Sigmoid colon (tissue), 7 donors: ENCODE data around the gene RPL18. TPM values are rescaled to one million over a fixed set of nuclear protein-coding genes. Genes with fewer than 3 reads are reported as not detected.

Experiments used
- DNase-seq: peaks from one replicate; pipeline ENCODE4 v3.0.0-alpha.2; 2019
- H3K27ac ChIP-seq, 4 donors: fragments of 200-600 bp; sonication (generic); one replicate each; pipeline ENCODE4 v1.5.1; 2016 to 2019; ENCODE audit warnings: mild to moderate bottlenecking in 1 of 4
- H3K27me3 ChIP-seq, 3 donors: fragments of 200-600 bp; sonication (generic); one replicate each; pipeline ENCODE4 v1.5.1; 2019; ENCODE audit warnings: mild to moderate bottlenecking in 1 of 3
- H3K36me3 ChIP-seq, 4 donors: fragments of 200-600 bp; sonication (generic); one replicate each; pipeline ENCODE4 v1.5.1; 2016 to 2019
- H3K4me1 ChIP-seq, 4 donors: fragments of 200-600 bp; sonication (generic); one replicate each; pipeline ENCODE4 v1.5.1; 2017 to 2019
- H3K4me3 ChIP-seq, 4 donors: fragments of 200-600 bp; sonication (generic); one replicate each; pipeline ENCODE4 v1.5.1; 2017 to 2019; ENCODE audit warnings: mild to moderate bottlenecking in 2 of 4, moderate library complexity in 1 of 4
- H3K9me3 ChIP-seq, 4 donors: fragments of 200-600 bp in 3 of 4; sonication (generic) in 3 of 4; one replicate each; pipeline versions ENCODE4 v1.5.1 to v1.6.1; 2013 to 2019
- EP300 ChIP-seq, 4 donors: sonication (generic); formaldehyde crosslinking; IDR thresholded peaks; one replicate each; pipeline ENCODE4 v1.6.1; 2017; ENCODE audit warnings: antibody characterized with exemption in 4 of 4
- POLR2A ChIP-seq, 2 donors: fragments of 450-650 bp; IDR thresholded peaks; one replicate each; pipeline ENCODE4 v1.6.1; 2016; ENCODE audit warnings: antibody characterized with exemption in 2 of 2, mild to moderate bottlenecking in 2 of 2, moderate library complexity in 2 of 2
- POLR2AphosphoS5 ChIP-seq, 4 donors: sonication (generic); formaldehyde crosslinking; IDR thresholded peaks; one replicate each; pipeline ENCODE4 v1.6.1; 2017; ENCODE audit warnings: antibody characterized with exemption in 4 of 4
- WGBS, 2 donors: extraction: QIAGEN DNeasy Blood & Tissue Kit; methylation state at CpG; one replicate each; pipeline ENCODE4 v1.1.7; 2013; 5-methylcytosine and 5-hydroxymethylcytosine counted together
- intact Hi-C: fragments of 100-400 bp; cut with DNase I; formaldehyde crosslinking; loops from one replicate; pipeline ENCODE4 v1.15.1; 2023
- polyA plus RNA-seq, 3 donors: library from polyadenylated mRNA; stranded (reverse); fragments of 200-250 nt; gene quantifications; one replicate each; pipeline ENCODE4 v1.2.3, GENCODE V29; 2013
- total RNA-seq, 4 donors: library from RNA; depleted of rRNA; stranded (reverse); fragments of >200 nt; gene quantifications; one replicate each; pipeline ENCODE4 v1.1.0, GENCODE V29; 2016
- TF ChIP-seq, protein P1 (sequence below), 4 experiments: fragments of 450-650 bp in 3 of 4; fragments of 200-600 bp in 1 of 4; IDR thresholded peaks; one replicate each; pipeline ENCODE4 v1.5.1; 2016 to 2019; ENCODE audit warnings: antibody characterized with exemption in 4 of 4, mild to moderate bottlenecking in 3 of 4, moderate library complexity in 2 of 4
- donor health status: healthy with polysubstance abuse.
- donor health status: Bipolar disorder and iron deficiency.
- donor health status: healthy.

RPL18 gene
- total and polyA plus RNA-seq, 7 donors = 2,118 to 3,791 (median 2,808) TPM

DNA sequence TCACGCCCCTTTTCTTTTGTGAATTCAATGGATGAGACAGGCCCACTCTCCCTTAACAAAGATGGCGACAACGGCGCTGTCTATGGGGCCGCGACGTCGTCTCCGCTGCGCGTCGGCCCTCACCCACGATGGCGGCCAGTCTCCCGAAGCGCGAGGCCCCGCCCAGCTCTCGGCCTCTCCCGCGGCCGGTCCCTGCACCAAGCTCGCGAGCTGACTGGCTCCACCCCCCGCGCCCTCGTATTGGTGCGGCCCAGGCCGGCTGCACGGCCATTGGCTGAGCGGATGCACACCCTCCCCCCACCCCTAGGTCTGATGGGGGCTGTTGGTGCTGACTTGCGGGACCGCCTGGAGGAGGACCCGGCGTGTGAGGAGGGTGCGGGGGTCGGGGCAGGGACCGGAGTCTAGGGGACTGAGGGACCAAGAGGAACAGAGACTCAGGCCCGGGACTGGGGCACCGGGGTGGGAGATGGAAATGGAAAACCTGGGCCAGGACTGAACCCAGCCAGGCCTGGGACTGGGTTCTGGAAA is 5.2 kb upstream of the RPL18 start:
- TF ChIP-seq, protein P1, sequence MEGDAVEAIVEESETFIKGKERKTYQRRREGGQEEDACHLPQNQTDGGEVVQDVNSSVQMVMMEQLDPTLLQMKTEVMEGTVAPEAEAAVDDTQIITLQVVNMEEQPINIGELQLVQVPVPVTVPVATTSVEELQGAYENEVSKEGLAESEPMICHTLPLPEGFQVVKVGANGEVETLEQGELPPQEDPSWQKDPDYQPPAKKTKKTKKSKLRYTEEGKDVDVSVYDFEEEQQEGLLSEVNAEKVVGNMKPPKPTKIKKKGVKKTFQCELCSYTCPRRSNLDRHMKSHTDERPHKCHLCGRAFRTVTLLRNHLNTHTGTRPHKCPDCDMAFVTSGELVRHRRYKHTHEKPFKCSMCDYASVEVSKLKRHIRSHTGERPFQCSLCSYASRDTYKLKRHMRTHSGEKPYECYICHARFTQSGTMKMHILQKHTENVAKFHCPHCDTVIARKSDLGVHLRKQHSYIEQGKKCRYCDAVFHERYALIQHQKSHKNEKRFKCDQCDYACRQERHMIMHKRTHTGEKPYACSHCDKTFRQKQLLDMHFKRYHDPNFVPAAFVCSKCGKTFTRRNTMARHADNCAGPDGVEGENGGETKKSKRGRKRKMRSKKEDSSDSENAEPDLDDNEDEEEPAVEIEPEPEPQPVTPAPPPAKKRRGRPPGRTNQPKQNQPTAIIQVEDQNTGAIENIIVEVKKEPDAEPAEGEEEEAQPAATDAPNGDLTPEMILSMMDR (IDR thresholded peaks at IDR 0.05) = no peak
- TF ChIP-seq POLR2AphosphoS5 (IDR thresholded peaks at IDR 0.05) (peak in 3 of 4 donors; percentile 48 to 71 (median 63)), EP300 (IDR thresholded peaks at IDR 0.05) (no peak), POLR2A (IDR thresholded peaks at IDR 0.05) (peak in 1 of 2 donors; percentile 40)
- WGBS, 2 donors = 0 to 1% methylated on average over 40 of the region's 40 CpGs
- no peaks in the 10 kb centered on the region for H3K27me3 ChIP-seq
- H3K27ac ChIP-seq = peak overlapping the region; percentile 82 to 87 (median 84)
- peaks cover 0 to 45% (median 29%) of the 10 kb centered on the region in 4 donors for H3K4me1 ChIP-seq
- no peaks in the 10 kb centered on the region for H3K9me3 ChIP-seq
- intact Hi-C loops = loop anchor here (10.0 kb wide), 1 partner anchor 1349 kb away; the partner anchor contains the start of gene INAFM1
- peaks cover 0 to 19% (median 0%) of the 10 kb centered on the region in 4 donors for H3K36me3 ChIP-seq
- peak overlapping the region; percentile 41 to 55 (median 50) for H3K4me3 ChIP-seq
- peak; percentile 99 for DNase-seq

DNA sequence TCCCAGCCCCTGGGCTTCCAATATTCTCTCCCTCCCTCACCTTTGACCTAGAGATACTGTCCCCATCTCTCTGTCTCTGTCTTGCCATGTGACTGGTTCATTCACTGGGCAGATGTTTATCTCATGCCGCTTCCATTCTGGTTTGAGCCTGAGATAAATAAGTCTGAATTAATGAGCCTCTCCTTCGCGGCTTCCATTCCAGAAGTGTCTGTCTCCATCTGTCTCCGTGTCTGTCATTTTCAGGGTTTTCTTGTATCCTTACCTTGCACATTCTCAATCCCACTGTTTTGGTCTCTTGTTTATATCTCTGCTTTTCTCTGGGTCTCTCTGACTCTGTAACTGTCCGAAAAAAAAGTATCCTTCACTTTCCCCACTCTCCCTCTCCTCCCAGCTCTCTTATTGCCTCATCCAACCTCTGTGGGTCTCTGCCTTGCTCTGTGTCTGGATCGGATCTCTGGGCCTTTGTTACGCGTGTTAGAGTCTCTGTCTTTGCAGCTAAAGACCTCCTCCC is 4.6 kb upstream of the RPL18 start:
- H3K4me1 ChIP-seq = peaks cover 0 to 44% (median 29%) of the 10 kb centered on the region in 4 donors
- DNase-seq = no peak
- H3K4me3 ChIP-seq = peak overlapping the region in 3 of 4 donors; percentile 18 to 55 (median 49)
- H3K36me3 ChIP-seq = peaks cover 0 to 19% (median 0%) of the 10 kb centered on the region in 4 donors
- H3K27me3 ChIP-seq = no peaks in the 10 kb centered on the region
- WGBS, 2 donors = 43 to 50% methylated on average over 8 of the region's 8 CpGs
- intact Hi-C loops = loop anchor here (10.0 kb wide), 1 partner anchor 1349 kb away; the partner anchor contains the start of gene INAFM1
- no peaks in the 10 kb centered on the region for H3K9me3 ChIP-seq
- peak overlapping the region; percentile 81 to 85 (median 82) for H3K27ac ChIP-seq
- peak in 1 of 4 donors; percentile 4 for TF ChIP-seq POLR2AphosphoS5 (IDR thresholded peaks at IDR 0.05)
- TF ChIP-seq, protein P1 (IDR thresholded peaks at IDR 0.05) = no peak

DNA sequence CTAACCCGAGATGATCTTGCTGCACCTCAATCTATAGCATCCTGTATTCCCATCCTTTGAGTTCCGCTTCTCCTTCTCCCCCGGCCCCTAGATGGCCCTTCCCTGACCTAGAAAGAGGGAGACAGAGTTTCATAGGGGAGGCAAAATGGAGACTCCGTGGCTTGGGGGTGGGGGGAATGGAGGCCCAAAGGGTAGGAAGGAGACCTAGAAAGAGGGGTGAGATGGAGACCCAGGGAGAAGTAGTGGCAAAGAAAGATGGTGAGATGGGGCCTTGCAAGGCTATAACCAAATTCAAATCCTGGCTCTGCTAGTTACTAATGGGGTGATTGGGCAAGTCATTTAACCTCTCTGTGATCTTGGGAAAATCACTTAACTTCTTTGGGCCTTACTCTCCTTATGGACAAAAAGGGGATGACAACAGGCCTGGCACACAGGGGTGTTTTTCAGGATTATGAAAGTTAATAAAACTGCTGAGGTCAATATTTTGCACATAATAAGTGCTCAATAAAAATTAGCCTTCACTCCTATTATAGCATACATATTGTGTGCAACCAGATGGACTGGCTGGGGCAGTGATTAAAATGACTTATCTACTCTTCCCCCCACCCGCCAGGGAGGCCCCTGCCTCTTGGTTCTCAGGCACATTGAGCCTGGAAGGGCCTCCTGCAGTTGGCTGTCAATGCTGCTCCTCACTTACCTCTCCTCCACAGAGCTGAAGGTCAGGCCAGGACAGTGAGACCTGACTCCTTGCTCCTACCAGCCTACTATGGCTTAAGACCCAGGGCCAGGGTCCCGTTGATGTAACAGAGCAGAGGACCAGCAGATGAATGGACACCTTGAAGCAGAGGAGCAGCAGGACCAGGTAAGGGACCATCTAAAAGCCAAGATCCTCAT is 961 bp upstream of the RPL18 start:
- intact Hi-C loops = loop anchor here (10.0 kb wide), 1 partner anchor 1345 kb away; the partner anchor contains the start of gene INAFM1
- Histone ChIP-seq H3K9me3 (no peaks in the 10 kb centered on the region), H3K36me3 (peaks cover 10 to 28% (median 24%) of the 10 kb centered on the region in 4 donors), H3K4me3 (peak overlapping the region; percentile 56 to 73 (median 64)), H3K27me3 (no peaks in the 10 kb centered on the region), H3K4me1 (peaks cover 0 to 65% (median 52%) of the 10 kb centered on the region in 4 donors), H3K27ac (peak overlapping the region; percentile 91 to 95 (median 94))
- WGBS, 2 donors = 32% methylated on average over 6 of the region's 6 CpGs
- DNase-seq = no peak
- peak in 1 of 2 donors; percentile 3 for TF ChIP-seq POLR2A (IDR thresholded peaks at IDR 0.05)
- TF ChIP-seq EP300 (IDR thresholded peaks at IDR 0.05) = no peak
- TF ChIP-seq POLR2AphosphoS5 (IDR thresholded peaks at IDR 0.05) = no peak
- TF ChIP-seq, protein P1 (IDR thresholded peaks at IDR 0.05) = peak in 1 of 4 experiments; percentile 18

DNA sequence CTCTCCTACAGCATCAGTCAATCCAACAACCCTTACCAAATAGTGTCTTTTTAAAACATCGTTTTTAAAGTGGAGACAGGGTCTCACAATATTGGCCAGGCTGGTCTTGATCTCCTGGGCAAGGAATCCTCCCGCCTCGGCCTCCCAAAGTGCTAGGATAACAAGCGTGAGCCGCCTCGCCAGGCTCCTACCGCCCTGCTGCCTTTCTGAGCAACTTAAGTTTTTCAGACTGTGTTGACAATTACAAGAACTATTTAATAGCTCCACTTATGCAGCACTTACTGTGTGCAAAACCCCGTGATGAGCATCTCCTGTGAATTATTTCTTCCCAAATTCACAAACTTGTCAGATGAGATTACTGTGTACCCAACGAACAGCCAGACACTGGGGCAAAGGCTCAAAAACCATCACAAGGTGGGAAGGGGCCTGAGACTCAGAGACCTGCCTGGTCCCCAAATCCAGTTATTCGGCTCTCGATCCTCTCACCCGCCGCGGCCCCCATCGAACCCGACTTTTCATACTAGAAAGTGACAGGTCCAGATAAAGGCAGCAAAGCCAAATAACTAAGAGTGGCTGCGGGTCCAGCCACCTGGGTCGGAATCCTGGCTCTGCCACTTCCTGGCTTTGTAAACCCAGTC is 581 bp downstream of the RPL18 start:
- intact Hi-C loops = loop anchor here (1.0 kb wide), 1 partner anchor 29 kb away; no protein-coding TSS in a partner anchor
- no peaks in the 10 kb centered on the region for H3K27me3 ChIP-seq
- H3K4me3 ChIP-seq = peak overlapping the region; percentile 56 to 73 (median 64)
- H3K9me3 ChIP-seq = no peaks in the 10 kb centered on the region
- TF ChIP-seq POLR2AphosphoS5 (IDR thresholded peaks at IDR 0.05) = no peak
- no peak for TF ChIP-seq POLR2A (IDR thresholded peaks at IDR 0.05)
- no peak for TF ChIP-seq EP300 (IDR thresholded peaks at IDR 0.05)
- TF ChIP-seq, protein P1 (IDR thresholded peaks at IDR 0.05) = no peak
- peak overlapping the region; percentile 91 to 95 (median 94) for H3K27ac ChIP-seq
- H3K36me3 ChIP-seq = peaks cover 10 to 32% (median 25%) of the 10 kb centered on the region in 4 donors
- peaks cover 0 to 56% (median 40%) of the 10 kb centered on the region in 4 donors for H3K4me1 ChIP-seq
- DNase-seq = no peak
- WGBS, 2 donors = 1% methylated on average over 18 of the region's 18 CpGs
